OCI-M2 (cell line): Measurements from ENCODE around the gene GCGR.

Experiments
- DNase-seq: peaks from one replicate; lab custom pipeline; 2025; ENCODE audit not compliant: unreplicated experiment; lab: John Stamatoyannopoulos, UW

Gene GCGR

DNA sequence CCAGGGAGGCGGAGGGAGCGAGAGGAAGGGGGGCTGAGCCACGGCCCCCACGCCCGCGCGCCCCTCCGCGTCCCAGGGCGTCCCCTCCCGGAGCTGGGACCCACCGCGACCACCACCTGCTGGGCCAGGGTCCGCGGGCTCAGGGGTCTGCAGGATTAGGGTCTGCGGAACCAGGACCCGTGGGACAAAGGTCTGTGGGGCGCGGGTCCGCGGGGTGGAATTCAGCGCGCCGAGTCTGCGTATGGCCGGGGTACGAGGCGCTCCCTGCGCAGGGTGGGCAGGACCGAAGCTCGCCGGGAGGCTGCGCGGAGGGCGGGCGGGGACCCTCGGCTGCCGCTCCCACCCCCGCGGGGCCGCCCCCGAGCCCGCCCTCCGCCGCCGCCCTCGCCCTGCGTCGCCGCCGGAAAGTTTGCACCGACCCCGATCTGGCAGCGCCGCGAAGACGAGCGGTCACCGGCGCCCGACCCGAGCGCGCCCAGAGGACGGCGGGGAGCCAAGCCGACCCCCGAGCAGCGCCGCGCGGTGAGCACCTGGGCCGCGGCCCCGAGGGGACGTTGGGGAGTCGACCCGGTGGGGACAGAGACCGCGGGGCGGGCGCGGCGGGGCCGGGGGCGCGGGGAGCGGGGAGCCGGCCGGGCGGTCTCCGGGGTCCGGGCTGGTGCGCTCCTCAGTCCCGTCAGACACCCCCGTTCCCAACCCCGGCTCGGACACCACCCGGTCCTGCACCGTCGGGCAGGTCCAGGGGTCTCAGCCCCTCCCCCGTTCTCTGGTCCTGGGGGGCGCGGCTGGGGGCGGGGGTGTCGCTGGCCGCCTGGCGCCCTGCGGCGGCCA is at the start of gene GCGR:
GCGR (plus strand) TSS at position 423 of the 831 bp plus-strand sequence. CDS start 4,869 bp downstream, outside the sequence.
- no peak for DNase-seq

DNA sequence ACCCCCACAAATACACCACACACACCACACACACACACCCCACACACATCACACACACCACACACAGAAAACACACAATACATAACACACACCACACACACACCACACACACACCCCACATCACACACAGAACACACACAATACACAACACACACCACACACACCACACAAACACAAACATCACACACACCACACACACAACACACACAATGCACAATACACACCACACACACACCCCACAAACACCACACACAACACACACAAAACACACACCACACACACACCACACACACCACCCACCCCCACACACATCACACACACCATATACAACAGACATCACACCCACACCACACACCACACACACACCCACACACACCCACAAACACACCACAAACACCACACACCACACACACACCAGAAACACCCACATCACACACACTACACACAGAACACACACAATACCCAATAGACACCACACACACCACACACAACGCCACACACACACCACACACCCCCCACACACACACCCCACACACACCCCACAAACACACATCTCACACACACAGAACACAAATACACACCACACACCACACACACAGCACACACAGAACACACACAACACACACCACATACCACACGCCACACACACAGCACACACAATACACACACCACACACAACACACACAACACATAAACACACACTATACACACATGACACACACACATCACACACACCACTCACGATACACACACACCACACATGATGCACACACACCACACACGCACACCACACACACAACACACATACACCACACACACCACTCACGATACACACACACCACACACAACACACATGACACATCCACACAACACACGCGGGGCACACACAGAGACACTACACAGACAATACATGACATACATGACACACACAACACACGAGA is 11.0 kb upstream of the GCGR start:
- DNase-seq, result no peak

DNA sequence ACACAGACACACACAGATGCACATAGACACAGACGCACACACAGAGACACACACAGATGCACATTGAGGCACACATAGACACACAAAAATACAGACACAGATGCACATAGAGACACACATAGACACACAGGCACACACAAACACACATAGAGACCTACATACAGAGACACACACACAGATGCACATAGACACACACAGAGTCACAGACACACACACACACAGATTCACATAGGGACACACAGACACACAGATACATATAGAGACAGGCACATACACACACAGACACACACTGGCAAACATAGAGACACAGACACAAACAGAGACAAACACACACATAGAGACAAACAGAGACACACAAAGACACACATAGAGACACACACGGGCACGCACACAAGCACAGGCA is 9.9 kb upstream of the GCGR start:
- DNase-seq, result no peak

DNA sequence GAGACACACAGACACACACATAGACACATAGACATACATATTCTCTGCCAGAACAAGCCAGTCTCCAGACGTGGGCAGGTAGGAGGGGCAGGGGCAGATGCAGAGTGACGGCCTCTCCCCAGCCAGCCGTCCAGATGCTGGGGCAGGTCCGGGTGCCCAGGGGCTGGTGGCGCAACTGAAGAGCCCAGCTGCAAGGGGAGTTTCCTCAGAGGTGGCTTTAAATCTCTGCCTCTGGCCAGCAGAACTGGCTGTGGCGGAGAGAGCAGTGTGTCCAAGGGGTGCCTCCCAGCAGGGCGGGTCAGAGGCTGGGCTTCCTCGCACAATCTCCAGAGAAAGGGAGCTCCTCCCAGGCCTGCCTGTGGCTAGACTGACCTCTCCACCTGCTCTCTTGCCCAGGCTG is 9.4 kb upstream of the GCGR start:
- no peak for DNase-seq

DNA sequence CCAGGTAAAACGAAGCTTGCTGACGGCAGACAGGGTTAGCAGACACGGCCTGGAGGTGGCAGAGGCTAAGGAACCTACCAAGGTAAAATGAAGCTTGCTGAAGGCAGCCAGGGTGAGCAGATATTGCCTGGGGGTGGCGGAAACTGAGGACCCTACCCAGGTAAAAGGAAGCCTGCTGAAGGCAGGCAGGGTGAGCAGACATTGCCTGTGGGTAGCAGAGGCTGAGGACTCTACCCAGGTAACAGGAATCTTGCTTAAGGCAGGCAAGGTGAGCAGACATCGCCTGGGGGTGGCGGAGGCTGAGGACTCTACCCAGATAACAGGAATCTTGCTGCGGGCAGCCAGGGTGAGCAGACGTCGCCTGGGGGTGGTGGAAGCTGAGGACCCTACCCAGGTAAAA is 2.6 kb upstream of the GCGR start:
- no peak for DNase-seq

DNA sequence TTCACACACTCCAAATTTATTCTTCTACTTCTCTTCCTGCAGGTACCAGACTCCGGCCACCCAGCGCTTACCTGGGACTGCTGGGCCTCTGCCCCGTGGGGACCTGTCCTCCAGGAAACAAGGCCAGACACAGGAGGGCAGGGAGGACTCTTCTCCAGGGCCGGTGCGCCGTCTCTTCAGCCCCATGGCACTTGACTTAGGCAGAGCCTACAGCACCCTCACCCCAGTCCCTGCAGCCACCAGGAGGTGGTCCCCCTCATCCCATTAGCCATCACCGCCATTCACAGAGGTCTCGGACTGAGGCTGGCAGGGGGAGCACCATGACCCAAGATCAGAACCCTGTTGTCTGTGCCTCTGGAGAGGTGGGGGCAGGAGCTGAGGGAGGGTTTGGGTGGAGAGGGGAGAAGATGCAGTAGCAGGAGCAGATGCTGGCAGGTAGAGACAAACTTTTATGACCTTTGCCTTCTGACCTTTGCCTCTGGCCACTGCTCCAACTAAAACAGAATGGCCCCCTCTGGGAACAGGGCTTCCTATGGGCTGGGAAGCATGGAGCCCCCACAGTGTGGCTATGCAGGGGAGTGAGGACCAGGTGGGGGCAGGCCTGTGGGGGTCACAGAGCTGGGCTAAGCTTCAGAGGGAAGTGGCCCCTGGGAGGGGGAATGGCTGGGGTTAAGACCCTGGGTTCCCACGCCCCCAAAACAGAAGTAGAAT is 1.7 kb upstream of the GCGR start:
- no peak for DNase-seq

DNA sequence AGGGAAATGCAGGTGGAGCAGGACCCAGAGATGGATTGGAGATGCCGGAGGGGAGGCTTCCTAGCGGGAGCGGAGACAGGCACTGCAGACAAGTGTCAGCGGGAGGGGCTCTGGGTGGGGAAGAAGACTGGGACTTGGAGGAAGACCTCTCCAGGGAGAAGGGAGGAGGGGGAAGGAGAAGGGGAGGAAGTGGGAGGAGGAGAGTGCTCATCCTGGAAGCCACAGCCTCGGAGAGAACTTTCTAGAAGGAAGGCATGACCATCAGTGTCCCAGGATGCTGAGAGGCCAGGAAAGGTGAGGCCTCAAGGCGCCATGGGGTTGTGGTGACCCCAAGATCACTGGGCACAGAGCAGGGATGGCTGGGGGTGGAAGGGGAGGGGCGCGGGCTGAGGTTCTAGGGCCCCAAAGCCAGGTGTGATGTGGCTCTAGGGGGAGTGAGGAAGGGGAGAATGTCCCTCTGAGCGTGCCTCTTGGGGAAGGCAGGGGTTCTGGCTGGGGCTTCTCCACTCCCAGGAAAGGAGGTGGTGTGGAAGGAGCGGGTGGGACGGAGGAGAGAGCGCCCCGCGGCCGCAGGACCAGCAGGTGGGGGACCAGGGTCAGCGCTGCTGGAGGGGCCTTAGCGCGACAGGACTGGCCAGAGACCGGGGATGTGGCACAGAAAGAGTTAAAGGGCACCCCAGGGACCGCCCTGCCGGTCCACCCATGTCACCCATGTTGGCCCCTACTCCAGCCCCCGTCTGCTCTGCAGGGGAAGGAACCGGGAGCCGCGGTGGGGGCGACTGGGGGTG is 900 bp upstream of the GCGR start:
- DNase-seq, result no peak

- DNase-seq, result no peak
Measured at GRCh38 chr17:81804559-81805399, 829 bp downstream of the GCGR start.

DNA sequence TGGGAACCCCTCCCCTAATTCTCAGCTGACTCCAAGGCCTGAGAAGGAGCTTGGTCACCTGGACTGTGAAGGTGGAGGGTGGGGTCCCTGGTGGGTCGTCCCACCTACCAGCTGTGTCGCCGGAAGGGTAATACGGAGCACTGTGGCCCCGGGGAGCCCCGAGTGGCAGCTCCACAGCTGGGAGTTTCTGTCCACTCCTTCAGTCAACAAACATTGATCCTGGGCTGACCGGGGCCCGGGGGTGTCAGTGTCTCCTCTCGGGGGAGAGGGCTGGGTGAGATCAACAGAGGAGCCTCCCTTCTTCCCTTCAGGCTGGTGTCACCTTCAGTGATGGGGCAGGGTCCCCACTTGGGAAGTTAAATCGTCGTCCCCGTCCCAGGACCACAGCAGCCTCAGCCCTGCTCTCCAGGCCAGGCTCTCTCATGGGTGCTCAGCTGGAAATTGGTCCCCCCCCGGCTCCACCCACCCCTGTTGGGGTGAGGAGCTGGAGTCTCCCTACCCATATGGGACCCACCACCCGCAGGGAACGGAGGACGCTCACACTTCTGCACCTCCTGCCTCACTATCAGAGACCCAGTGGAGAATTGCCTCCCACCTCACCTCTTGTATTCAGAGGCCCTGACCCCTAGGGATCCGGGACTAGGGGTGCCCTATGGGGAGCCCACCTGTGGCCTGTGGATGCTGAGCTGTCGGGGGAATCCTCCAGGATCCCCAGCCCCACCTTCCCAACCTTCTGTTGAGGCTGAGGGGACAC is 1.9 kb downstream of the GCGR start:
- DNase-seq, result no peak

DNA sequence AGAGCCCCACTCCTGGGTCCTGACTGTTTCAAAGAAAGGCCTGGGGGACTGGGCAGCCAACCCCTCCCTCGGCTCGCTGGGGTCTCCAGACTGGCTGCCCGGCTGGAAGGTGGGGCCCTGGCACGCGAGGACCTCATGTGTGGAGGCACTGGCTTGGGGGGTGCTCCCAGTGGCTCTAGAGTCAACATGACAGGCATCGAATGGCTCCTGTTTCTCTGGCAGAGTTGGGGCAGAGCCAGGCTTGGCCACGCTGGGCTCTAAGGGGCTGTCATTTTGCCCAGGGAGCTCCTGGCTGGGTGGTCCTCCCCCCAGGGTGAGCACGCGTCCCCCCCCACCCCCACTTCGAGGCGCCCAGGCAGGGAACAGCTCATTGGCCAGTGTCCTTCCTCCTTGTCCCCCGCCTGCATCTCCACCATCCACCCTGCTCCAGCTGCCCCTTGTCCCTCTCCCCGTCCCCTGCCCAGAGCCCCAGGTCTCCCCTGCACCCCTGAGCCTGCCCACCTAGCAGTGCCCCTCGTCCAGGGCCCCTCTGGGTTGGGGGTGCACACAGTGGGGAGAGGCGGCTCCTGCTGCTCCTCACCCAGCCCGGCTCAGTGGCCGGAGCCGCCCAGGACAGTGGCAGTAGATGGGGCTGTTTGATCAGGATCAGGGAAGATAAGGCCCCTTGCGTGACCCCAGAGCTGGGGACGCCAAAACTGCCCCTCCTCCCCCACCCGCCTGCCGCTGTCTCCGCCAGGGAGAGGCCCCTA is 2.7 kb downstream of the GCGR start:
- no peak for DNase-seq

DNA sequence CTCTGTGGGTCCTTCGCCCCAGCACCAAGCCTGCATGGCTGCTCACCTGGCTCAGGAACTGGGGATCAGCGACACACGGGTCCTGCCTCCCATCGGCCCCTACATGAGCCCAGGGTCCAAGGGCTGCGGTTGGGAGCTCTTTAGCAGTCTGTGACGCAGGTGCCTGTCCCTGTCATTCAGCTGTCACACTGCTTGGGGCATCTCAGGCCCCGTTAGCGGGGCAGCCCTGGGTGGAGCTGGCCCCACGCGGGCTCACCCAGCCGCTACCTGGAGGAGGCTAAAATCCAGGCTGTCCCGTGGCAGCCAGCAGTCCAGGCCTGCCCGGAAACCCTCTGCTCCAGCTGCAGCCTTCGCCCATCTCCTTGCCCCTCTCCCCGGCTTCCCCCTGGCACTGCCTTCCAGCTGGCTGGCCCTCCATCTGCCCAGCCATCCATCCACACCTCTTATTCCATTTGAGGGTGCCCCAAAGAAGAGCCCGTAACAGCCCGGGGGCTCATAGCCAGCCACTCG is 3.3 kb downstream of the GCGR start:
- no peak for DNase-seq

DNA sequence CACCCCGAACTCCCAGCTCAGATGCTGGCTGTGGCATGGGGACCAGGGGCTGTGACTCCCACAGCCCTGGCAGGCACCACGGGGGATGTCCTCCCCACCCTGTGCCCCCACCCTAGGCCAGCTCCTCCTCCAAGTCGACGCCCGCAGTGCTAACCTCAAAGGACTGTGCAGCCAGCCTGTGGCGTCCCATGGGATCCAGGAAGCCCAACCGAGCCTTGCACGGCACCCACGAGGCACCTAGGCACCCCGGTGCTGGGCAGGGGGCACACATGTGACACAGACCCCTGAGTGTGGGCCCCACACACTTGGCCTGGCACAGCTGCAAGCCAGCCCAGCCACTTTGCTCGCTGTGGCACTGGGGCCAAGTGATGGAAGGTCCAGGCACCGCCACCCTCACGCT is 3.9 kb downstream of the GCGR start:
- DNase-seq, result no peak

DNA sequence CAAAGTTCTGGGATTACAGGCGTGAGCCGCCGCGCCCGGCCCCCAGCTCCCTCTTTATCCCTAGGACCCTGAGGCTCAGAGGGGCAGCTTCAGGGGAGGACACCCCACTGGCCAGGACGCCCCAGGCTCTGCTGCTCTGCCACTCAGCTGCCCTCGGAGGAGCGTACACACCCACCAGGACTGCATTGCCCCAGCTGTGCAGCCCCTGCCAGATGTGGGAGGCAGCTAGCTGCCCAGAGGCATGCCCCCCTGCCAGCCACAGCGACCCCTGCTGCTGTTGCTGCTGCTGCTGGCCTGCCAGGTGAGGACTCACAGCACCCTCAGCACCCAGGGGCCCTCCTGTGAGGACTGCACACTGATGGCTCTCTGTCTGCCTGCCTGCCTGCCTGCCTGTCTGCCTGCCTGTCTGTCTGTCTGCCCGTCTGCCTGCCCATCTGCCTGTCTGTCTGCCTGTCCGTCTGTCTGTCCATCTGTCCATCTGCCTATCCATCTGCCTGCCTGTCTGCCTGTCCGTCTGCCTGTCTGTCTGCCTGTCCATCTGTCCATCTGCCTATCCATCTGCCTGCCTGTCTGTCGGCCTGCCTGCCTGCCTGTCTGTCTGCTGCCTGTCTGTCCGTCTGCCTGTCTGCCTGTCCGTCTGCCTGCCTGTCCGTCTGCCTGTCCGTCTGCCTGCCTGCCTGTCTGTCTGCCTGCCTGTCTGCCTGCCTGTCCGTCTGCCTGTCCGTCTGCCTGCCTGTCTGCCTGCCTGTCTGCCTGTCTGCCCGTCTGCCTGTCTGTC is 5.0 kb downstream of the GCGR start:
- DNase-seq, result no peak

- DNase-seq, result no peak
Measured at GRCh38 chr17:81809556-81809998, 5.6 kb downstream of the GCGR start.

DNA sequence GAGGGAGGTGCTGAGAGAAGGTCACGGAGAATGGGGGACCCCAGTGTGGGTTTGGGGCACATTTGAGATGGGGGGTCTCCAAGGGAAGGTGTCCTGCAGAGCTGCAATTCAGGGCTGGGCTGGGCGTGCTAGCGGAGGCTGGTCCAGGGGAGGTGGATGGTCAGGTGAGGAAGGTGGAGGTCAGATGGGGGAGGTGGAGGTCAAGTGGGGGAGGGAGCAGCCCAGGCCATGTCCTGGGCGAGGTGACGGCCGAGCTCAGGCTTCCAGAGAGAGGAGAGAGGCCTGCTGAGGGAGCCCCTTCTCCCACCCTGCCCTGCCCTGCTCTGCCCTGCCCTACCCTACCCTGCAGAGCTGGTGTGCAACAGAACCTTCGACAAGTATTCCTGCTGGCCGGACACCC is 6.5 kb downstream of the GCGR start:
- no peak for DNase-seq

DNA sequence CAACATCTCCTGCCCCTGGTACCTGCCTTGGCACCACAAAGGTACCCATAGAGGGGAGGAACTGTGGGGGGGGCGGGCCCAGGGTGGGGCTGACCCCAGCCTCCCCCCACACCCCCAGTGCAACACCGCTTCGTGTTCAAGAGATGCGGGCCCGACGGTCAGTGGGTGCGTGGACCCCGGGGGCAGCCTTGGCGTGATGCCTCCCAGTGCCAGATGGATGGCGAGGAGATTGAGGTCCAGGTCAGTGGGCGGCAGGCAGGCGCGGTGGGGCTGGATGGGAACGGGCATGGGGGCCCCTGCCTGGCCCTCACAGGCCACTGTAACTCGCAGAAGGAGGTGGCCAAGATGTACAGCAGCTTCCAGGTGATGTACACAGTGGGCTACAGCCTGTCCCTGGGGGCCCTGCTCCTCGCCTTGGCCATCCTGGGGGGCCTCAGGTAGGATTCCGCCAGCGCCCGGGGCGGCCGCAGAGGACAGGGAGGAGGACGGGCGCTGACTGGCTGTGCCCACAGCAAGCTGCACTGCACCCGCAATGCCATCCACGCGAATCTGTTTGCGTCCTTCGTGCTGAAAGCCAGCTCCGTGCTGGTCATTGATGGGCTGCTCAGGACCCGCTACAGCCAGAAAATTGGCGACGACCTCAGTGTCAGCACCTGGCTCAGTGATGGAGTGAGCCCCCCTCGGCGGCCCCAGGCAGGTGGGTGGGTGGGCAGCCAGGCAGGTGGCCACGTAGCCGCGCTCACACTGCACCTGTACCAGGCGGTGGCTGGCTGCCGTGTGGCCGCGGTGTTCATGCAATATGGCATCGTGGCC is 7.1 kb downstream of the GCGR start:
- no peak for DNase-seq
